Activated T-cell treated with anti-CD3 and anti-CD28 coated beads, Interleukin-2, amount 50 U/mL, for 48 hours (primary cell): Measurements from ENCODE around the gene IPO5.
"Not testable (repeated sequence)": the region's sequence is repeated elsewhere in the genome, so short reads cannot be mapped to it uniquely, and the experiment has no call there.

Experiments used
- DNase-seq, 2 experiments: peaks; one replicate each; pipeline ENCODE4 v3.0.0-alpha.2; 2020

Gene IPO5

GRCh38 chr13:98019186-98019585 is 65.7 kb downstream of the IPO5 start:
- DNase-seq: no peak

GRCh38 chr13:98020271-98020670 is 66.8 kb downstream of the IPO5 start:
- no peak for DNase-seq

GRCh38 chr13:98022210-98022609 is 68.7 kb downstream of the IPO5 start:
- no peak for DNase-seq

GRCh38 chr13:98025480-98026025 is 72.1 kb downstream of the IPO5 start:
- no peak for DNase-seq

- no peak for DNase-seq
These were observed 73.0 kb downstream of the IPO5 start for GRCh38 chr13:98026457-98026857.

- no peak for DNase-seq
These were observed 78.7 kb downstream of the IPO5 start for GRCh38 chr13:98032168-98032567.

- no peak for DNase-seq
These were observed 80.1 kb downstream of the IPO5 start for GRCh38 chr13:98033277-98034247.

- no peak for DNase-seq
These were observed 81.9 kb downstream of the IPO5 start for GRCh38 chr13:98035373-98035772.

- not testable (repeated sequence) for DNase-seq
These were observed 83.3 kb downstream of the IPO5 start for GRCh38 chr13:98036564-98037302.

GRCh38 chr13:98039261-98039660 is 85.8 kb downstream of the IPO5 start:
- DNase-seq: no peak

- DNase-seq: no peak
These were observed 86.5 kb downstream of the IPO5 start for GRCh38 chr13:98039964-98040363.

GRCh38 chr13:98041081-98041820 is 87.8 kb downstream of the IPO5 start:
- DNase-seq: no peak

- DNase-seq: no peak
These were observed 90.8 kb downstream of the IPO5 start for GRCh38 chr13:98044301-98044700.

GRCh38 chr13:98047785-98048184 is 94.3 kb downstream of the IPO5 start:
- DNase-seq: not testable (repeated sequence)

- DNase-seq: no peak
These were observed 94.8 kb downstream of the IPO5 start for GRCh38 chr13:98048265-98048664.

- no peak for DNase-seq
These were observed 96.6 kb downstream of the IPO5 start for GRCh38 chr13:98050041-98050466.

- no peak for DNase-seq
These were observed 98.9 kb downstream of the IPO5 start for GRCh38 chr13:98052412-98052811.

- no peak for DNase-seq
These were observed 100.8 kb downstream of the IPO5 start for GRCh38 chr13:98054301-98054700.

GRCh38 chr13:98055623-98056022 is 102.1 kb downstream of the IPO5 start:
- no peak for DNase-seq

GRCh38 chr13:98056839-98057410 is 103.5 kb downstream of the IPO5 start:
- DNase-seq: no peak

- no peak for DNase-seq
These were observed 105.8 kb downstream of the IPO5 start for GRCh38 chr13:98059276-98059675.

- DNase-seq: no peak
These were observed 106.8 kb downstream of the IPO5 start for GRCh38 chr13:98060282-98060681.

- no peak for DNase-seq
These were observed 112.0 kb downstream of the IPO5 start for GRCh38 chr13:98065468-98065867.
